Activated CD8-positive, alpha-beta memory T cell treated with anti-CD3 and anti-CD28 coated beads, Interleukin-2, amount 10 ng/mL, durations not matched to agents 7 days and 5 days (primary cell): ENCODE measurements around the gene MAPT. TPM values are rescaled to one million over a fixed set of nuclear protein-coding genes. Genes with fewer than 3 reads are reported as not detected.

Source experiments
- ATAC-seq: fragments of 150-1000 bp; cut with Tn5 transposase; one replicate; pipeline ENCODE4 v1.10.0; 2021; ENCODE audit warnings: moderate library complexity
- CTCF ChIA-PET: fragments of 350-600 bp; sonication (Branson Sonifier 250); formaldehyde crosslinking; loops from one replicate; lab custom pipeline; 2021; ENCODE audit warnings: antibody characterized with exemption; lab: Charles Lee
- DNase-seq: peaks from one replicate; pipeline ENCODE4 v3.0.0-alpha.2; 2020
- H3K27ac Mint-ChIP-seq: one replicate; pipeline ENCODE4 v1.8.0; 2021; ENCODE audit warnings: mild to moderate bottlenecking, mixed read lengths
- H3K27me3 Mint-ChIP-seq: one replicate; pipeline ENCODE4 v1.8.0; 2021; ENCODE audit warnings: mixed read lengths
- H3K36me3 Mint-ChIP-seq: one replicate; pipeline ENCODE4 v1.8.0; 2021; ENCODE audit warnings: mild to moderate bottlenecking, mixed read lengths
- H3K4me1 Mint-ChIP-seq: one replicate; pipeline ENCODE4 v1.8.0; 2021; ENCODE audit warnings: mixed read lengths
- H3K4me3 Mint-ChIP-seq: one replicate; pipeline ENCODE4 v1.8.0; 2021; ENCODE audit warnings: mild to moderate bottlenecking, moderate library complexity, mixed read lengths
- H3K9me3 Mint-ChIP-seq: one replicate; pipeline ENCODE4 v1.8.0; 2022; ENCODE audit warnings: low read depth, mixed read lengths
- total RNA-seq, 2 experiments: library from RNA; stranded (reverse); gene quantifications; one replicate each; pipeline ENCODE4 v1.2.3, GENCODE V29; 2021

Gene MAPT
- total RNA-seq, 2 experiments from 2014 or later: 0.15 TPM; not detected in 1

DNA sequence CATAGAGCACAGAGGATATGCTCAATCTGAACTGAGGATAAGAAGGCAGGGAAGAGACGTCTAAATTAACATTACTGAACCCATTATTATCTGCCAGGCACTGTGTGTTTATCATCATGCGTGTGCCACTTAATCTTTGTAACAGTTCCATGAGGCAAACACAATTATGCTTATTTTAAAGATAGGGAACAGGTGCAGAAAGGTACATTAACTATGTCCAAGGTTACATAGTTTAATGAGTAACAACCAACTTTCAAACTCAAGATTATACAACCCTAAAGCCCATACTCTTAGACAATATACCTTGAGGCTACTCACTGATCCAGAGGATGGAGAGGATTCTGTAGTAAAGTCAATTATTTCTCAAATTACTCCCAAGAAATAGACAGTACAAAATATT is 147.9 kb downstream of the MAPT start:
- Mint-ChIP-seq H3K9me3 (no peaks in the 10 kb centered on the region), H3K27ac (no peak overlapping the region), H3K4me1 (peaks cover 9% of the 10 kb centered on the region), H3K36me3 (peaks cover 37% of the 10 kb centered on the region), H3K27me3 (no peaks in the 10 kb centered on the region), H3K4me3 (no peak overlapping the region)
- CTCF ChIA-PET: interaction anchor here (0.8 to 4.2 kb wide), 4 partner anchors 39 to 169 kb away, joined by 3 to 57 read pairs (median 33); partner anchors contain the start of gene KANSL1
- no peak for ATAC-seq
- DNase-seq: no peak

GRCh38 chr17:46042925-46043324 is 148.6 kb downstream of the MAPT start:
- no peak overlapping the region for H3K27ac Mint-ChIP-seq
- H3K9me3 Mint-ChIP-seq: no peaks in the 10 kb centered on the region
- no peaks in the 10 kb centered on the region for H3K27me3 Mint-ChIP-seq
- peaks cover 40% of the 10 kb centered on the region for H3K36me3 Mint-ChIP-seq
- H3K4me3 Mint-ChIP-seq: no peak overlapping the region
- ATAC-seq: no peak
- H3K4me1 Mint-ChIP-seq: peaks cover 9% of the 10 kb centered on the region
- CTCF ChIA-PET: interaction anchor here (0.7 to 4.2 kb wide), 5 partner anchors 39 to 169 kb away, joined by 3 to 57 read pairs (median 30); partner anchors contain the start of gene KANSL1
- DNase-seq: no peak

- ATAC-seq (no peak), DNase-seq (no peak)
- H3K4me1 Mint-ChIP-seq: peaks cover 9% of the 10 kb centered on the region
- CTCF ChIA-PET: interaction anchor here (1.0 to 4.2 kb wide), 22 partner anchors 9 to 168 kb away, joined by 3 to 57 read pairs (median 9); partner anchors contain the start of gene KANSL1
- H3K27ac Mint-ChIP-seq: no peak overlapping the region
- peaks cover 36% of the 10 kb centered on the region for H3K36me3 Mint-ChIP-seq
- no peak overlapping the region for H3K4me3 Mint-ChIP-seq
- H3K9me3 Mint-ChIP-seq: no peaks in the 10 kb centered on the region
- H3K27me3 Mint-ChIP-seq: no peaks in the 10 kb centered on the region
Observed at GRCh38 chr17:46043606-46044005, 149.3 kb downstream of the MAPT start.

DNA sequence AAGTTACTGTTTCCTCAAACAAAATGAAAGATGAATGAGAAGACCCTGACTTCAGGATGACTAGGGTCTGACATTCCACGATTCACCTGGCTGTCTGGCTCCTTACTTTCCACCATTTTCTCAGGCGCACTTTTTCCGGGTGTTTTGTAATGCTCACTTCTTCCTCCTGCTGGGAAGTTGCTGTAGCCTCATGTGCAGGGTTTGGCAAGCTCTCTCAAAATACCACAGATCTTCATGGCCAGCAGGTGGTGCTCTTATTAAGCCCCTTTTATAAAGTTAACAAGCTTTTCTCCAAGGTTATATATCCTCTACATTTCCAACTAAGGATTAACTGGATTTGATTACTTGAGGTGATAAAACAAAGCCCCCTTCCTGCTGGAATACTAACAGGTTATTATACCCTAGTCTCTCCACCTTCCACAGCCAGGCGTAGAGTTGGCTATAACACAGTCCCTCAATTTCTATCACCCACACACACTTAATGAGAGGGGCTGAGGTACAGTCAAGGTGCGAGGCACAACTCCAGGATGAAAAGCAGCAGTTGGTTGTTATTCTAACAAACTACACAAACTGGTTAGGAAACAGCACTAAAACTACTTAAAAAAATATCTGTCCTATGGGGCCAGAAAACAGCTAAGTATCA is 150.1 kb downstream of the MAPT start:
- H3K27me3 Mint-ChIP-seq: no peaks in the 10 kb centered on the region
- no peaks in the 10 kb centered on the region for H3K9me3 Mint-ChIP-seq
- peaks cover 36% of the 10 kb centered on the region for H3K36me3 Mint-ChIP-seq
- DNase-seq (peak; percentile 69), ATAC-seq (no peak)
- peaks cover 9% of the 10 kb centered on the region for H3K4me1 Mint-ChIP-seq
- no peak overlapping the region for H3K4me3 Mint-ChIP-seq
- peak overlapping the region; percentile 6 for H3K27ac Mint-ChIP-seq
- CTCF ChIA-PET: interaction anchor here (0.7 to 4.2 kb wide), 30 partner anchors 9 to 224 kb away, joined by 3 to 57 read pairs (median 5); partner anchors contain the start of gene KANSL1

DNA sequence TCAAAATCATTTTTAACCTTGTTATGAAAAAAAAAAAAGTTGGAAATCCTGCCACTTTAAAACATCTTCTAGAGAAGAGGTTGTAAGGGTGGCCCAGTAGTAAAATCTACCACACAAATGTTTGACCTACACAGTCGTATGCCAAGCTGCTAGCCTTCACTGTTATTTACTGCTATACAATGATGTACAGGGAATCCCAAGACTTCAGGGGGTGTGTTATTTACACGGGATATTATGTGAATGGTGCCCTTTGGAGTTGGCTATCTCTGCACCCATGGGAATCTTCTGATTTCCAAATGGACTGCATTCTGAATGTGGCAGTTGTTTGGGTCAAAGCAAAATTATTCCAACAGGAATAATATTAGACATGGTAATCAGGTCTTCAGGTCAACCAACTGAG is 150.6 kb downstream of the MAPT start:
- H3K27ac Mint-ChIP-seq: no peak overlapping the region
- DNase-seq (no peak), ATAC-seq (no peak)
- H3K9me3 Mint-ChIP-seq: no peaks in the 10 kb centered on the region
- H3K4me3 Mint-ChIP-seq: no peak overlapping the region
- peaks cover 9% of the 10 kb centered on the region for H3K4me1 Mint-ChIP-seq
- CTCF ChIA-PET: interaction anchor here (0.7 to 4.2 kb wide), 29 partner anchors 9 to 223 kb away, joined by 3 to 57 read pairs (median 5); partner anchors contain the start of gene KANSL1
- H3K36me3 Mint-ChIP-seq: peaks cover 36% of the 10 kb centered on the region
- no peaks in the 10 kb centered on the region for H3K27me3 Mint-ChIP-seq

- ATAC-seq (peak; percentile 39), DNase-seq (no peak)
- peaks cover 9% of the 10 kb centered on the region for H3K4me1 Mint-ChIP-seq
- CTCF ChIA-PET: interaction anchor here (1.2 to 4.2 kb wide), 9 partner anchors 8 to 223 kb away, joined by 3 to 57 read pairs (median 19); no protein-coding TSS in a partner anchor
- H3K9me3 Mint-ChIP-seq: no peaks in the 10 kb centered on the region
- H3K4me3 Mint-ChIP-seq: no peak overlapping the region
- peak overlapping the region; percentile 51 for H3K27ac Mint-ChIP-seq
- no peaks in the 10 kb centered on the region for H3K27me3 Mint-ChIP-seq
- peaks cover 38% of the 10 kb centered on the region for H3K36me3 Mint-ChIP-seq
Observed at GRCh38 chr17:46045639-46046038, 151.3 kb downstream of the MAPT start.

DNA sequence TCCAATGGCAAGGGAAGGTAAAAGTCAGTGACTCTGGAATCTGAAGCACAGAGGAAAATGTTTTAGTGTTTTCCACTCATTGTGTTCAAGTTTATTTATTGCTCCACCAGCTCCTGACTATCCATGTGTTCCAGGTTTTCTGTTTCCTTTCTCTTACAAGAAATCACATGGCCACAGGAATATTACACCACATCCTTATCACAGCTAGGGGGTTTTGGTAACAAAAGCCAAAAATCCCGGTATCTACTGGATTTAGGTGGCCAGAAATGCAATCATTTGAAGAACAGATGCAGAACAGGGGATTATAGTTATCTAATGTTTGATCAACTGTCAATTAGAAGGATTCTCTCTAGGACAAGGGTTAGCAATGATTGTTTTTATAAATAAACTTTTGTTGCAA is 152.6 kb downstream of the MAPT start:
- H3K4me1 Mint-ChIP-seq: peaks cover 12% of the 10 kb centered on the region
- no peaks in the 10 kb centered on the region for H3K9me3 Mint-ChIP-seq
- H3K27me3 Mint-ChIP-seq: no peaks in the 10 kb centered on the region
- no peak overlapping the region for H3K27ac Mint-ChIP-seq
- H3K4me3 Mint-ChIP-seq: no peak overlapping the region
- ATAC-seq: no peak
- CTCF ChIA-PET: interaction anchor here (0.9 to 2.1 kb wide), 4 partner anchors 11 to 164 kb away, joined by 3 to 6 read pairs (median 3); no protein-coding TSS in a partner anchor
- no peak for DNase-seq
- H3K36me3 Mint-ChIP-seq: peaks cover 46% of the 10 kb centered on the region

DNA sequence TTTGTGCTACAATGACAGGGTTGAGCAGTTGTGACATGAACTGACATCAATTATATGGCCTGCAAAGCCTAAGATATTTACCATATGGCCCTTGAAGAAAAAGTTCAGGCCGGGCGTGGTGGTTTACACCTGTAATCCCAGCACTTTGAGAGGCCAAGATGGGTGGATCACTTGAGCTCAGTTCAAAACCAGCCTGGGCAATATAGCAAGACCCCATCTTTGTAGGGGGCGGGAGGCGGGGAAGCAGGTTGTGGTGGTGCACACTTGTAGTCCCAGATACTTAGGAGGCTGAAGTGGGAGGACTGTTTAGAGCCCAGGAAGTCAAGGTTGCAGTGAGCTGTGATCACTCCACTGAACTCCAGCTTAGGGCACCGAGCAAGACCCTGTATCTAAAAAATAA is 153.0 kb downstream of the MAPT start:
- no peak for DNase-seq
- peaks cover 51% of the 10 kb centered on the region for H3K36me3 Mint-ChIP-seq

GRCh38 chr17:46047856-46048255 is 153.5 kb downstream of the MAPT start:
- H3K4me1 Mint-ChIP-seq: peaks cover 18% of the 10 kb centered on the region
- CTCF ChIA-PET: interaction anchor here (1.2 to 2.1 kb wide), 3 partner anchors 10 to 163 kb away, joined by 3 to 6 read pairs (median 3); no protein-coding TSS in a partner anchor
- H3K4me3 Mint-ChIP-seq: no peak overlapping the region
- H3K36me3 Mint-ChIP-seq: peaks cover 52% of the 10 kb centered on the region
- H3K27ac Mint-ChIP-seq: no peak overlapping the region
- no peak for DNase-seq
- ATAC-seq: no peak
- H3K27me3 Mint-ChIP-seq: no peaks in the 10 kb centered on the region
- H3K9me3 Mint-ChIP-seq: no peaks in the 10 kb centered on the region

More for the DNA sequence above, 153.0 kb downstream of the MAPT start:
- H3K27me3 Mint-ChIP-seq: no peaks in the 10 kb centered on the region
- peaks cover 16% of the 10 kb centered on the region for H3K4me1 Mint-ChIP-seq
- H3K27ac Mint-ChIP-seq: peak overlapping the region; percentile 52
- no peaks in the 10 kb centered on the region for H3K9me3 Mint-ChIP-seq
- no peak for ATAC-seq
- no peak overlapping the region for H3K4me3 Mint-ChIP-seq
- CTCF ChIA-PET: interaction anchor here (0.9 to 2.1 kb wide), 5 partner anchors 11 to 164 kb away, joined by 3 to 6 read pairs (median 3); no protein-coding TSS in a partner anchor

- peaks cover 21% of the 10 kb centered on the region for H3K4me1 Mint-ChIP-seq
- peaks cover 53% of the 10 kb centered on the region for H3K36me3 Mint-ChIP-seq
- H3K27ac Mint-ChIP-seq: no peak overlapping the region
- no peak for ATAC-seq
- H3K9me3 Mint-ChIP-seq: no peaks in the 10 kb centered on the region
- H3K27me3 Mint-ChIP-seq: no peaks in the 10 kb centered on the region
- H3K4me3 Mint-ChIP-seq: no peak overlapping the region
- DNase-seq: no peak
- CTCF ChIA-PET: no interaction called here
Observed at GRCh38 chr17:46049656-46050055, 155.3 kb downstream of the MAPT start.

DNA sequence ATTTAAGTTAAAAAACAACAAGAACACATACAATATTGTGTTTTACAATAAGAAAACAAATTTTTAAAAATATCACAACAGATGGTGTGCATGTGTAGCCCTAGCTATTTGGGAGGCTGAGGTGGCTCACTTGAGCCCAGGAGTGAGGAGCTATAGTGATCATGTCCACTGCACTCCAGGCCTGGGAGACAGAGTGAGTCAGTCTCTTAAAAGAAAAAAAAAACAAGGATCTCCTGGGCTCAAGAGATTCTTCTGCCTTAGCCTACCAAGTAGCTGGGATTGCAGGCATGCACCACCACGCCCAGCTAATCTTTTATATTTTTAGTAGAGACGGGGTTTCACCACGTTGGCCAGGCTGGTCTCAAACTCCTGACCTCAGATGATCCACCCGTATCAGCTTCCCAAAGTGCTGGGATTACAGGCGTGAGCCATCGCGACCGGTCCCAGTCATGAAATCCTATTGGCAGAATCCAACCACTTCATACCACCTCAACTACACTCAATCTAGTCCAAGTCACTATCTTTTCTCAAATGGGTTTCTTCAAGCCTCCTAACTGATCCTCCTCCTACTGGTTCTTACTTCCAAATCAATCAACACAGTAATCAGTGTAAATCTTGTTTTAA is 159.7 kb downstream of the MAPT start:
- no peak overlapping the region for H3K4me3 Mint-ChIP-seq
- H3K27me3 Mint-ChIP-seq: no peaks in the 10 kb centered on the region
- H3K27ac Mint-ChIP-seq: no peak overlapping the region
- peaks cover 42% of the 10 kb centered on the region for H3K36me3 Mint-ChIP-seq
- H3K9me3 Mint-ChIP-seq: no peaks in the 10 kb centered on the region
- H3K4me1 Mint-ChIP-seq: peaks cover 25% of the 10 kb centered on the region
- CTCF ChIA-PET: interaction anchor here (0.9 to 3.1 kb wide), 3 partner anchors 9 to 159 kb away, joined by 3 to 11 read pairs (median 5); no protein-coding TSS in a partner anchor
- ATAC-seq (no peak), DNase-seq (no peak)

DNA sequence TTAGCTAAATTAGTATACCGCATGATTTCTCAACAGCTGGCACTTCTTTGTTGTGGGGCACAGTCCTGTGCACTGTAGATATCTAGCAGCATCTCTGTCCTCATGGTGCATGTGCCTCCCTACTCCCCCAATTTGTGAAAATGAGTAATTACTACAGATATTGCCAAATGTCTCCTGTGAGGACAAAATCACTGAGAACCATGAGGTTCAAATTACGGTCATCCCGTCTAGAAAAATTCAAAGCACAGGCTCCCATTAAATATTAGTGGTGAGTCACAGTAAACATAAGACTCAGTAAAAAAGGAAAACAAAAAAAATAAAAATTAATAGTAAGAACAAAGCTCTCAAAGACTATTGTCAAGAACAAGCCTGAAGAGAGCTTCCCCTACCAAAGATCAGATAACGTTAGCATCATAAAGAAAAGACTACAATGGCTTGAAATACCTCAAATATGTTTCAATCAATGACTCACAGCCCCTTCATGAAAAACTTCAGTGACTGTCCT is 162.5 kb downstream of the MAPT start:
- H3K4me1 Mint-ChIP-seq: peaks cover 26% of the 10 kb centered on the region
- peaks cover 31% of the 10 kb centered on the region for H3K36me3 Mint-ChIP-seq
- H3K27me3 Mint-ChIP-seq: no peaks in the 10 kb centered on the region
- no peak overlapping the region for H3K27ac Mint-ChIP-seq
- no peak overlapping the region for H3K4me3 Mint-ChIP-seq
- DNase-seq: no peak
- CTCF ChIA-PET: interaction anchor here (0.9 to 3.5 kb wide), 8 partner anchors 9 to 156 kb away, joined by 3 to 19 read pairs (median 3); no protein-coding TSS in a partner anchor
- ATAC-seq: no peak
- H3K9me3 Mint-ChIP-seq: no peaks in the 10 kb centered on the region

GRCh38 chr17:46057366-46057765 is 163.0 kb downstream of the MAPT start:
- H3K4me3 Mint-ChIP-seq: no peak overlapping the region
- DNase-seq (no peak), ATAC-seq (no peak)
- H3K27me3 Mint-ChIP-seq: no peaks in the 10 kb centered on the region
- no peaks in the 10 kb centered on the region for H3K9me3 Mint-ChIP-seq
- peaks cover 21% of the 10 kb centered on the region for H3K4me1 Mint-ChIP-seq
- H3K27ac Mint-ChIP-seq: no peak overlapping the region
- CTCF ChIA-PET: interaction anchor here (1.0 to 3.5 kb wide), 8 partner anchors 9 to 155 kb away, joined by 3 to 19 read pairs (median 3); no protein-coding TSS in a partner anchor
- peaks cover 28% of the 10 kb centered on the region for H3K36me3 Mint-ChIP-seq
